Ovary (tissue), 3 donors: ENCODE data around the gene PPCDC.

Source experiments
- CTCF ChIP-seq, 3 donors: fragments of 450-650 bp in 2 of 3; fragments of 200-600 bp in 1 of 3; IDR thresholded peaks; one replicate each; pipeline versions ENCODE4 v1.5.1 to v1.8.0; 2016 to 2022; ENCODE audit warnings: antibody characterized with exemption in 3 of 3, mild to moderate bottlenecking in 1 of 3
- POLR2A ChIP-seq: fragments of 450-650 bp; IDR thresholded peaks from one replicate; pipeline ENCODE4 v1.6.1; 2017; ENCODE audit warnings: antibody characterized with exemption, mild to moderate bottlenecking, moderate library complexity
- donor health status: DM: no; HTN: no; CAD: no.

DNA sequence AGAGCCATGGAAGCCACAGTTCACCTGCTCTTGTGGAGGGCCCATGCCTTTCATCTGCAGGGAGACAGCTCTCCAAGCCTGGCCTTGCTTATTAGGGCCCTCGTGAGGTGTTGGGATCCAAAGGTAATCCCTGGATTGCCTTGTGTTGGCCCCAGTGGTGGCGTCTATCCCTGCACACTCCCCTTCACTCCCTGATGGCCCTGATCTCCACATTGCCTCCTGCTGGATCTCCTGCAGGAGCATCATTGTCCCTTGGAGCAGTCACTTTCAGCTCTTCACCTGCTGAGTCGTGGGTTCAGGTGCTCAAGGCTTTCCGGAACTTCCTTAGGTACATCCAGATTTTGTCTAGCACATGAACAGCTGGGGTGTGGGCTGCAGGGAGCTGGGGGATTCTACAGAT is 7.0 kb downstream of the PPCDC start:
- TF ChIP-seq CTCF (IDR thresholded peaks at IDR 0.05): no peak
- TF ChIP-seq POLR2A: no peak
